Airway epithelial cell (primary cell): ENCODE measurements around the gene HPCA. TPM values are rescaled to one million over a fixed set of nuclear protein-coding genes. Genes with fewer than 3 reads are reported as not detected.

ENCODE experiments used
- total RNA-seq: library from RNA; depleted of rRNA; stranded (reverse); fragments of >200 nt; gene quantifications from 2 replicates; pipeline ENCODE4 v1.2.3, GENCODE V29; 2015

HPCA gene
- not detected in 2 replicates for total RNA-seq

DNA sequence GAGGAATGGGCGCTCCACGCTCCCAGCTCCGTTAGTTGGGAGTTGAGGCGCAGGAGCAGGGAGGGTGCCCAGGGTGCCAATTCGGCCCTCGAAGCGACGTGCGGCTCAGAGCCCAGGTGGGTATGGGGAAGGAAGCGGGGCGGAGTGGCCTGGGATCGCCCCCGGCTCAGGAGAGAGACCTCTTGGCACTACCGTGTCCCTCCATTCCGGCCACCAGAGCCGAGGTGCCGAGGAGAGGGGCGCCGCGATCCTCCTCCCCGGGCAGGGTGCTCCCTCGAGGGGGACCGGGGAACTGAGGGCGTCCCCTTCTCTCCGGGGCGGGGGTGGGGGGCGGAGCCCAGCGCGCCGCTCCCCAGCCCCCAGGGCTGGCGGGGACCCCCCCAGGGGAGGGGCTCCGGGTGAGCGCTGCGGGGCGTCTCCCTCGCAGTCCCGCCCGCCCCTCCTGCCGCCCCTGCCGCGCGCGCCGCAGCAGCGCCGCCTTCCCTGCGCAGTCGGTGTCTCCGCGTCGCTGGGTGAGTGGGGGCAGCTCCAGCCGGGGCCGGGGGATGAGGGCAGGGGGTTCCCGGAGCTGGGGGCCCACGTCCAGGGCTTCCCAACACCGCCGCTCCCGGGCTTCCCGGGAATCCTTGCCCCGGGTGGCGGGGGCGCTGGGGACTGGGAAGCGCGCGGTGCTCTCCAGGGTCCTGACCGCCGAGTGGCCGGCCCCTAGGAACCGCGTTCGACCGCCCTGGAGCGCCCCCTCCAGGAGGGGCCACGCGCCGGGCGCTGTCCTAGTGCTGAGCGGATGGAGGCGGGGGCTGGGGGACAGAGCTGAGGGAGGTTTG, at the start of gene HPCA:
Gene HPCA, plus strand, starts transcription at position 488 of the 824 bp plus-strand sequence. CDS start 2,408 bp downstream, outside the sequence.

DNA sequence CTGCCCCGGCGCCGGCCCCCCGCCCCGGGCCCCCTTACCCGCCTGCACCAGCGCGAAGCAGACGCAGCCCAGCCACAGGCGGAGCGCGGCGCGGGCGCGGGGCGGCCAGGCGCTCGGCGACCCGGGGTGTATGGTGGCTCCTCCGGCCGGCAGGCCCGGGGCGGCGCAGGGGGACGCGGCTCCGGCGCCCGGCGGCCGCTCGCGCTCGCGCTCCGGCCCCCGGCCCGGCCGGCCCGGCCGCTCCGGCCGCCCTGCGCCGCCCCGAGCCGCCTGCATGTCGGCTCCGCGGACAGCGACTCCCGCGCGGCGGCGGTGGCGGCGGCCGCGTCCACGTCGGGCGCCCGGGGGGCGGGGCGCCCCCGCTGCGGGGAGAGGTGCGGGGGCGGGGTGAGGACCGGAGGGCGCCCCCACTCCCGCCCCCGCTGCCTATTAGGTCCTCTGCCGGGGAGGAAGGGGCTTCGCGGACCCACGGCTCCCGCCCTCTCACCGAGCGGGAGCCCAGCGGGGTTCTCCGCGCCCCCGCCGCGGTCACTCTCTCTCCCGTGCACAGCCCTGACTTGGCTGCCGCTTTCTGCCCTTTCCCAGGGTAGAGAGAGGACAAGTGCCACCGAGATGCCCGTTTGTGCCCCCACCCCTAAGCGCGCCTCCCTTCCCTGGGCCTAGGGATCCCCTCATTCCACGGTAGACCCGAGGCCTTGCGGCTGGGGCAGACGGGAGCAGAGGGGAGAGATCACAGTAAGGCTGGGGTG, 15.5 kb upstream of the HPCA start, which contains the start of gene FNDC5:
Gene FNDC5, minus strand, starts transcription at position 298 of the 749 bp plus-strand sequence.

DNA sequence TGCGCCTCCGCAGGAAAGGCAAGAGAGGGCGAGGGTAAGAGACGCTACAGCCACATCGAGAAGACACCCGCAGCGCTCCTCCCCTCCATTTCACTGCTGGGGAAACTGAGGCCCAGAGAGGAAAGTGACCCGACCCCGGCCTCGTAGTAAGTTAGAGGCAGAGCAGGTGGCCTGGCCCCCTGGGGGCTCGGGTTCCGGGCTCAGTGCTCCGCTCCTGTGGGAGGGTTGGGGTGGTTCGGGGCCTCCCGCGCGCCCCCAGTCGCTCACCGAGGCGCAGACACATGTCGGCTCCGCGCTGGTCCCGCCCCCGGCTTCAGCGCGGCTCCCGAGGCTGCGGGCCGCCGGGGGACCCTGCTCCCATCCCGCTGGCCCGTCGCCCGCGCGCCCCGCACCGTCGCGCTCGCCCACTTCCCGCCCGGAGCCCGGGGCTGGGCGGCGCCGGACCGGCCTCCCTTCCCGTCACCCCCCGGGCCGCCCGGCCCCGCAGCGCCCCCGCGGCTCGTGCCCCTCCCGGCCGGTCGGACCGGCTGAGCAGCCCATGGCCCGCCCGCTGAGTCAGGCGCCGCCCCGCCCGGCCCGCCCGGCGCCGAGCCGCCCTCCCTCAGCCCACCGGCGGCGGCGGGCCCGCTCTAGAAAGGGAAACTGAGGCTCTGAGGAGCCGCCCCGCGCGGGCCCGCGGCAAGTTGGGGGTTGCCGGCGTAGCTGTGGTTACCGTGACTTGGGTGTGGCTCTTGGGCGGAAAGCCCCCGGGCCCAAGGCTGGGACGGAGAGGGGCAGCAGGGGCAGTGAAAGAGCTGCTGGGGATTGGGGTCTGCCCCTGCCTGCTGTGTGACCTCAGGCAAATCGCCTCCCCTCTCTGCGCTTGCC, 14.9 kb downstream of the HPCA start, which contains the start of gene TMEM54:
Gene TMEM54, minus strand, starts transcription at position 434 of the 867 bp plus-strand sequence. Its CDS starts 151 bp downstream, at position 283.

Other genes starting within 250 kb of the HPCA start
- gene ZBTB8OS, start 235.9 kb upstream of the HPCA start, total RNA-seq: 40.4 and 40.8 TPM in 2 replicates
- 94.2 and 139 TPM in 2 replicates for gene RBBP4, start 235.3 kb upstream of the HPCA start, total RNA-seq
- gene SYNC, start 183.7 kb upstream of the HPCA start, total RNA-seq: 6.7 and 8.7 TPM in 2 replicates
- 66.5 and 101 TPM in 2 replicates for gene YARS1, start 69.1 kb upstream of the HPCA start, total RNA-seq
- gene S100PBP, start 68.8 kb upstream of the HPCA start, total RNA-seq: 9.7 and 14.5 TPM in 2 replicates
- gene FNDC5, start 15.6 kb upstream of the HPCA start, total RNA-seq: not detected in 2 replicates
- gene TMEM54, start 14.9 kb downstream of the HPCA start, total RNA-seq: 308 and 320 TPM in 2 replicates
- 21.4 and 25.7 TPM in 2 replicates for gene RNF19B, start 78.3 kb downstream of the HPCA start, total RNA-seq
- gene AK2, start 150.4 kb downstream of the HPCA start, total RNA-seq: 207 and 278 TPM in 2 replicates
- gene AZIN2, start 194.7 kb downstream of the HPCA start, total RNA-seq: 2.8 and 3.1 TPM in 2 replicates